Astrocyte of the cerebellum (primary cell): ENCODE measurements around the gene CYCS.
"Not testable (repeated sequence)": the region's sequence is repeated elsewhere in the genome, so short reads cannot be mapped to it uniquely, and the experiment has no call there.

Experiments used
- DNase-seq: peaks from one replicate; pipeline ENCODE4 v3.0.0-alpha.2; 2011; ENCODE audit warnings: low read depth
- H3K4me3 ChIP-seq: 2 replicates; pipeline ENCODE4 v1.5.1; 2011; ENCODE audit warnings: mild to moderate bottlenecking, low read depth, low read length, moderate library complexity
- CTCF ChIP-seq: IDR thresholded peaks from 2 replicates; pipeline ENCODE4 v1.5.1; 2012; ENCODE audit warnings: low read length, low read depth, moderate library complexity, mild to moderate bottlenecking; ENCODE audit errors: missing control alignments
- in situ Hi-C: cut with HindIII; loops from 2 replicates; pipeline ENCODE4 v1.10.0; 2017; ENCODE audit warnings: low sequenced_read_pairs

The CYCS gene

GRCh38 chr7:25122373-25122772 is 2.7 kb downstream of the CYCS start:
- no peak overlapping the region for H3K4me3 ChIP-seq
- peak; percentile 27 for DNase-seq
- in situ Hi-C loops, result no loop called here
- no peak for TF ChIP-seq CTCF

DNA sequence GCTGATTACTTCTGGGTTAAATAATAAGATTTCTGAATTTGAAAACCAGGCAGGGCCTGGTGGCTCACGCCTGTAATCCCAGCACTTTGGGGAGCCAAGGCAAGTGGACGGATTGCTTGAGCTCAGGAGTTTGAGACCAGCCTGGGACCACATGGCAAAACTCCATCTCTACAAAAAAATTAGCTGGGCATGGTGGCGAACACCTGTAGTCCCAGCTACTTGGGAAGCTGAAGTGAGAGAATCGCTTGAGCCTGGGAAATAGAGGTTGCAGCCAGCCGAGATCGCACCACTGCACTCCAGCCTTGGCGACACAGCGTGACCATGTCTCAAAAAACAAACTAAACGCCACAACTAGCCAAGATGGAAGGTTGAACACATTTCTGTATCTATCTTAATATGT is 3.5 kb downstream of the CYCS start:
- H3K4me3 ChIP-seq, result no peak overlapping the region
- TF ChIP-seq CTCF, result no peak
- no peak for DNase-seq
- in situ Hi-C loops, result no loop called here

DNA sequence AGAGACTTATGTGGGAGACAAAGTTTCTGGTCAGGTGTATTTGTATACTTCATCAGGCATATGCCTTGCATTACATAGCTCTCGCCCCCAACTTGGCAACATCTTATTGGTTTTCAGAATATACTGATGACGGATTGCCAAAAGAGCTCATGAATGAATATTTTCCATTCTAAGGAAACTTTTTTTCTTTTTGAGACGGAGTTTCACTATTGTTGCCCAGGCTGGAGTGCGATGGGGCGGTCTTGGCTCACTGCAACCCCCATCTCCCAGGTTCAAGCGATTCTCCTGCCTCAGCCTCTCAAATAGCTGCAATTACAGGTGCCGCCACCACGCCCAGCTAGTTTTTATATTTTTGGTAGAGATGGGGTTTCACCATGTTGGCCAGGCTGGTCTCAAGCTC is 6.0 kb downstream of the CYCS start:
- DNase-seq, result no peak
- in situ Hi-C loops, result no loop called here

DNA sequence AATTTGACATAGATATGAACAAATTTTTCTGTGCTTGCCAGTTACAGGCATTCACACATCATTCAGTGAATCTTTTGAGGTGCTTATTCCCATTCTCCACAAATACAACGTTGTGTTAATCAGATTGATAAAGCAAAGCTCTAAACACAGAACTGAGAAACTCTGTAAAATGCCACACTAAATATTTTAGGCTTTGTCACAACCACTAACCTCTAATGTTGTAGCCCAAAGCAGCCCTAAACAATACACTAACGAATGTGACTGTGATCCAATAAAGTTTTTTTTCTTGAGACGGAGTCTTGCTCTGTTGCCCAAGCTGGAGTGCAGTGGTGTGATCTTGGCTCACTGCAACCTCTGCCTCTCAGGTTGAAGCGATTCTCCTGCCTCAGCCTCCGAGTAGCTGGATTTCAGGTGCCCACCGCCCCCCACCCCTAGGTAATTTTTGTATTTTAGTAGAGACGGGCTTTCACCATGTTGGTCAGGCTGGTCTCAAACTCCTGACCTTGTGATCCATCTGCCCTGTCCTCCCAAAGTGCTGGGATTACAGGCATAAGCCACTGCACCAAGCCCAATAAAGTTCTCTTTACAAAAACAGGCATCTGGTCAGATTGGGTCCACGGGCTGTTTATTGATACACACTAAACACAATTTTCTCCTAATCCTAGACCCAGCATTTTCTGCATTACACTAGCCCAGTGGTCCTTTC is 6.9 kb downstream of the CYCS start:
- in situ Hi-C loops, result no loop called here
- H3K4me3 ChIP-seq, result no peak overlapping the region
- no peak for DNase-seq
- TF ChIP-seq CTCF, result no peak

More for the DNA sequence above, 6.0 kb downstream of the CYCS start:
- H3K4me3 ChIP-seq, result no peak overlapping the region
- no peak for TF ChIP-seq CTCF

GRCh38 chr7:25117226-25118047 is 7.6 kb downstream of the CYCS start:
- H3K4me3 ChIP-seq, result no peak overlapping the region
- in situ Hi-C loops, result no loop called here
- TF ChIP-seq CTCF, result no peak
- DNase-seq, result no peak

GRCh38 chr7:25116621-25117020 is 8.4 kb downstream of the CYCS start:
- TF ChIP-seq CTCF, result no peak
- in situ Hi-C loops, result no loop called here
- H3K4me3 ChIP-seq, result no peak overlapping the region
- no peak for DNase-seq

- in situ Hi-C loops, DNase-seq, H3K4me3 ChIP-seq: not testable (repeated sequence)
Observed at GRCh38 chr7:25110514-25110913, 14.5 kb downstream of the CYCS start.
